Measurements from ENCODE around the gene TNK1. TPM values are rescaled to one million over a fixed set of nuclear protein-coding genes. Genes with fewer than 3 reads are reported as not detected.

The TNK1 gene
- total and polyA plus RNA-seq, 7 donors = 0.56 to 1.7 (median 0.82) TPM

DNA sequence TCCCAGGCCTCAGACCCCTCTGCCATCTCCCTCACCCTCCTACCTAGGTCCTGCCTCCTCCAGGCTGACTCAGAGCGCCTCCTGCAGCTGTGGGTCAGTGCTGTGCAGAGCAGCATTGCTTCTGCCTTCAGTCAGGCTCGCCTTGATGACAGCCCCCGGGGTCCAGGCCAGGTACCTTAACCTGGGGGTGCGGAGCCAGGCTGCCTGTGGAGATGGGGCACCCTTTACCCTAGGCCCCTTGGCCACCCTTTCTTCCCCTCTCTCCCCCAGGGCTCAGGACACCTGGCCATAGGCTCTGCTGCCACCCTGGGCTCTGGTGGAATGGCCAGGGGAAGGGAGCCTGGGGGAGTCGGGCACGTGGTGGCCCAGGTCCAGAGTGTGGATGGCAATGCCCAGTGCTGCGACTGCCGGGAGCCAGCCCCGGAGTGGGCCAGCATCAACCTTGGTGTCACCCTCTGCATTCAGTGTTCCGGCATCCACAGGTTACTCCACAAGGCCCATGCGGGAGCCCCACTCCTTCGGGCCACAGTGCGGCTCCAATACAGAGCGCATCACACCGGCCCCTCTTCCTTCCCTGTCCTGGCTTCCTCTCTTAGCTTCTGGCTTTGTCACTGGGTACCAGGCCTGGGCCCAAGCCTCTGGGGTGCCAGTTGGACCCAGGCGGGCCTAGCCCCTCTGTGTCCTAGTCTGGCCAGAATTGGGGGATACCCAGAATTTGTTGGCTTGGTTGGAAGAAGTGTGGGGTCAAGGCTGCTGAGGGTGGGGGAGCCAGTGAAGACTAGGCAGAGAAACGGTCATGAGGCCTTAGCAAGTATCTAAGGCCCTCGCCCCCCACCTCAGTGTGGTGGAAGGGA, 33.9 kb upstream of the TNK1 start:
- intact Hi-C loops (cut with DNase I) = loop anchor here (5.0 to 10.0 kb wide), 3 partner anchors 65 to 82 kb away; partner anchors contain the start of genes CLDN7 (in 1 of the 2) and SLC2A4 (in 1 of the 2)
- no peak for DNase-seq

DNA sequence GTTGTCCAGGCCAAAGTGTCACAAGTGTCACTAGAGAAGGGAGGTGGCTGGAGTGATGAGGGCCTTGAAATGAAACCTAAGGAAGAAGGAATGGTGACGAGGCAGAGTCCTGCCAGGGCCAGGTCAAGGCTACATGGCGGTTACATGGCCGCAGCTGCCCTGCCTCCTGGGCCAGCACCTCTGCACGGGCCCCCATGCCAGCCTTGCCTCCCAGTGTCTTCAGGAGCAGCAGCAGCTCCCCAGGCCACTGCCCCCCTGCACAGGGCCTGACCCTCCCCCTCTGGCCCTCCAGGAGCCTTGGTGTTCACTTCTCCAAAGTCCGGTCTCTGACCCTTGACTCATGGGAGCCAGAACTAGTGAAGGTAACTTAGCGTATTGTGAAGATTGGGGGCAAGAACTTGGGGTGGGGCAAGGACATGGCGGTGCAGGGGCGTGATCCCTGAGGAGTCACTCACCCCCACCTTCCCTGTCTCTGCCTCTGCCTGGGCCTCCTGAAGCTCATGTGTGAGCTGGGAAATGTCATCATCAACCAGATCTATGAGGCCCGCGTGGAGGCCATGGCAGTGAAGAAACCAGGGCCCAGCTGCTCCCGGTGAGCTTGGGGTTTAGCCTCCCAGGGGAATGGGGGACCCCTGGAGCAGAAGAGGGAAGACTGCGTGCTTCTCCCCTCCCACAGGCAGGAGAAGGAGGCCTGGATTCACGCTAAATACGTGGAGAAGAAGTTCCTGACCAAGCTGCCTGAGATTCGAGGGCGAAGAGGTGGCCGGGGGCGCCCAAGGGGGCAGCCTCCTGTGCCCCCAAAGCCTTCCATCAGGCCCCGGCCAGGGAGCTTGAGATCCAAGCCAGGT, 33.0 kb upstream of the TNK1 start:
- intact Hi-C loops (cut with DNase I) = loop anchor here (5.0 to 10.0 kb wide), 3 partner anchors 66 to 83 kb away; partner anchors contain the start of genes CLDN7 (in 1 of the 2) and SLC2A4 (in 1 of the 2)
- peak overlapping the region; percentile 100 for H3K27ac ChIP-seq
- no peaks in the 10 kb centered on the region for H3K36me3 ChIP-seq (ENCODE audit: insufficient read depth in 1 of 2, low read depth in 1 of 2)
- DNase-seq = peak in 1 of 2 donors; percentile 70
- TF ChIP-seq, protein P1, sequence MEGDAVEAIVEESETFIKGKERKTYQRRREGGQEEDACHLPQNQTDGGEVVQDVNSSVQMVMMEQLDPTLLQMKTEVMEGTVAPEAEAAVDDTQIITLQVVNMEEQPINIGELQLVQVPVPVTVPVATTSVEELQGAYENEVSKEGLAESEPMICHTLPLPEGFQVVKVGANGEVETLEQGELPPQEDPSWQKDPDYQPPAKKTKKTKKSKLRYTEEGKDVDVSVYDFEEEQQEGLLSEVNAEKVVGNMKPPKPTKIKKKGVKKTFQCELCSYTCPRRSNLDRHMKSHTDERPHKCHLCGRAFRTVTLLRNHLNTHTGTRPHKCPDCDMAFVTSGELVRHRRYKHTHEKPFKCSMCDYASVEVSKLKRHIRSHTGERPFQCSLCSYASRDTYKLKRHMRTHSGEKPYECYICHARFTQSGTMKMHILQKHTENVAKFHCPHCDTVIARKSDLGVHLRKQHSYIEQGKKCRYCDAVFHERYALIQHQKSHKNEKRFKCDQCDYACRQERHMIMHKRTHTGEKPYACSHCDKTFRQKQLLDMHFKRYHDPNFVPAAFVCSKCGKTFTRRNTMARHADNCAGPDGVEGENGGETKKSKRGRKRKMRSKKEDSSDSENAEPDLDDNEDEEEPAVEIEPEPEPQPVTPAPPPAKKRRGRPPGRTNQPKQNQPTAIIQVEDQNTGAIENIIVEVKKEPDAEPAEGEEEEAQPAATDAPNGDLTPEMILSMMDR (IDR thresholded peaks at IDR 0.05) = no peak
- 44 to 58% (median 49%) methylated on average over 18 to 19 of the region's 19 CpGs for WGBS, 3 donors
- H3K27me3 ChIP-seq (ENCODE audit: insufficient read depth in 3 of 3, low read length in 2 of 3) = peaks cover 0 to 3% (median 0%) of the 10 kb centered on the region in 3 donors
- no peak overlapping the region for H3K4me3 ChIP-seq
- peaks cover 35% of the 10 kb centered on the region for H3K4me1 ChIP-seq
- no peak for ATAC-seq
- no peaks in the 10 kb centered on the region for H3K9me3 ChIP-seq

More for the DNA sequence above, 33.9 kb upstream of the TNK1 start:
- TF ChIP-seq, protein P1 (IDR thresholded peaks at IDR 0.05) = no peak
- H3K27me3 ChIP-seq (ENCODE audit: insufficient read depth in 3 of 3, low read length in 2 of 3) = peaks cover 0 to 3% (median 0%) of the 10 kb centered on the region in 3 donors
- WGBS, 3 donors = 50 to 66% (median 51%) methylated on average over 17 to 18 of the region's 18 CpGs
- no peaks in the 10 kb centered on the region for H3K9me3 ChIP-seq
- peaks cover 30% of the 10 kb centered on the region for H3K4me1 ChIP-seq
- no peak for ATAC-seq
- H3K36me3 ChIP-seq (ENCODE audit: insufficient read depth in 1 of 2, low read depth in 1 of 2) = no peaks in the 10 kb centered on the region
- H3K27ac ChIP-seq = peak overlapping the region; percentile 100
- H3K4me3 ChIP-seq = no peak overlapping the region

DNA sequence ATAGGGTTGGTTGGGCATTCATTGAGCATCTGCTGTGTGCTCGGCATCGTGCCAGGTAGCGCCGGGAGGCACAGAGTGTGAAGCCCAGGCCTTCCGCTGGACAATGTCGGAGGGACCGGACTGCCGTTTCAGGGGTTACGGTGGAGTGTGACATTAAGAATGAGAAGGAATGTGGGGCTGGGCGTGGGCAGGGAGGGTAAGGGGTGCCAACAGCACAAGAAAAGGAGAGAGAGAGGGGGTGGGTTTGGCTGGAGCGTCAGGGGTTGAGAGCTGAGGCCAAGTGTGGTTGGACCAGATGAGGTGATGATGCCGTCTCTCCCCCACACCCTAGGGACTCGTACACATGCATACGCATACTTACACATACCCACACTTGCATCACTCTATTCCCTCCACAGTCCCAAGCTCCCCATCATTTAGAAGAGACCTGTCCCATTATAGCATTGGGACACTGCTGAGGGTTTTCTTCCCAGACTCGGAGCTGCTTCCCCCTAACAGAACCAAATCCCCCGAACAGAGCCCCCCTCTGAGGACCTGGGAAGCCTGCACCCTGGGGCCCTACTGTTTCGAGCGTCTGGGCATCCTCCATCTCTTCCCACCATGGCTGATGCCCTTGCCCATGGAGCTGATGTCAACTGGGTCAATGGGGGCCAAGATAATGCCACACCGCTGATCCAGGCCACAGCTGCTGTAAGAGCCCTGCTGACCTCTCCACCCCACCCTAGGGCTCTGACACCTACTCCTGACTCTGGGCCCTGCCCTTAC, 32.2 kb upstream of the TNK1 start:
- peak overlapping the region; percentile 100 for H3K27ac ChIP-seq
- WGBS, 3 donors = 31 to 39% (median 37%) methylated on average over 19 of the region's 19 CpGs
- peak in 1 of 2 donors; percentile 75 for DNase-seq
- H3K36me3 ChIP-seq (ENCODE audit: insufficient read depth in 1 of 2, low read depth in 1 of 2) = no peaks in the 10 kb centered on the region
- H3K27me3 ChIP-seq (ENCODE audit: insufficient read depth in 3 of 3, low read length in 2 of 3) = no peaks in the 10 kb centered on the region
- TF ChIP-seq, protein P1 (IDR thresholded peaks at IDR 0.05) = no peak
- intact Hi-C loops (cut with DNase I) = loop anchor here (5.0 to 10.0 kb wide), 3 partner anchors 66 to 84 kb away; partner anchors contain the start of genes CLDN7 (in 1 of the 2) and SLC2A4 (in 1 of the 2)
- H3K4me3 ChIP-seq = peak overlapping the region; percentile 98
- peaks cover 43% of the 10 kb centered on the region for H3K4me1 ChIP-seq
- ATAC-seq = no peak
- no peaks in the 10 kb centered on the region for H3K9me3 ChIP-seq

Measured in psoas muscle (tissue), 8 donors.